H1 (cell line): ENCODE data around the gene ANAPC2.

Experiments used
- ASH2L ChIP-seq: fragments of 200-600, 300-600 bp; sonication (generic); IDR thresholded peaks from one replicate; pipeline ENCODE4 v1.7.1; 2017; ENCODE audit warnings: low read length
- CTBP2 ChIP-seq: IDR thresholded peaks from 2 replicates; pipeline ENCODE4 v1.7.0; 2011; ENCODE audit warnings: borderline replicate concordance, mild to moderate bottlenecking, moderate library complexity, mixed read lengths, low read length; ENCODE audit not compliant: insufficient read depth, insufficient read length
- EP300 ChIP-seq, 2 experiments: IDR thresholded peaks; 1 replicate in 1 of 2; 2 replicates in 1 of 2; pipeline ENCODE4 v1.6.1; 2011 to 2012; ENCODE audit warnings: low read depth in 2 of 2, low read length in 2 of 2, mild to moderate bottlenecking in 2 of 2, borderline replicate concordance in 1 of 2, inconsistent platforms in 1 of 2, moderate library complexity in 1 of 2
- GABPA ChIP-seq: IDR thresholded peaks from 2 replicates; pipeline ENCODE4 v1.6.1; 2011; ENCODE audit warnings: mild to moderate bottlenecking, low read length, moderate library complexity, borderline replicate concordance; ENCODE audit not compliant: insufficient read depth
- JUN ChIP-seq: IDR thresholded peaks from 2 replicates; pipeline ENCODE4 v1.6.1; 2011; ENCODE audit warnings: low read depth, mild to moderate bottlenecking, improper control_type of control experiment, low read length
- SP1 ChIP-seq: IDR thresholded peaks from 2 replicates; pipeline ENCODE4 v1.6.1; 2011; ENCODE audit warnings: low read depth, low read length
- TF ChIP-seq, protein P1 (sequence below), 3 experiments: IDR thresholded peaks; 1 replicate in 2 of 3; 2 replicates in 1 of 3; pipeline versions ENCODE4 v1.5.1 to v1.6.1; 2011; ENCODE audit warnings: low read length in 3 of 3, mild to moderate bottlenecking in 3 of 3, inconsistent platforms in 2 of 3, low read depth in 1 of 3, moderate library complexity in 1 of 3; ENCODE audit not compliant: insufficient read depth in 1 of 3; ENCODE audit errors: control extremely low read depth in 1 of 3

GRCh38 chr9:137230705-137231371 is 42.5 kb upstream of the ANAPC2 start, which contains the start of gene SLC34A3:
- TF ChIP-seq, protein P1, sequence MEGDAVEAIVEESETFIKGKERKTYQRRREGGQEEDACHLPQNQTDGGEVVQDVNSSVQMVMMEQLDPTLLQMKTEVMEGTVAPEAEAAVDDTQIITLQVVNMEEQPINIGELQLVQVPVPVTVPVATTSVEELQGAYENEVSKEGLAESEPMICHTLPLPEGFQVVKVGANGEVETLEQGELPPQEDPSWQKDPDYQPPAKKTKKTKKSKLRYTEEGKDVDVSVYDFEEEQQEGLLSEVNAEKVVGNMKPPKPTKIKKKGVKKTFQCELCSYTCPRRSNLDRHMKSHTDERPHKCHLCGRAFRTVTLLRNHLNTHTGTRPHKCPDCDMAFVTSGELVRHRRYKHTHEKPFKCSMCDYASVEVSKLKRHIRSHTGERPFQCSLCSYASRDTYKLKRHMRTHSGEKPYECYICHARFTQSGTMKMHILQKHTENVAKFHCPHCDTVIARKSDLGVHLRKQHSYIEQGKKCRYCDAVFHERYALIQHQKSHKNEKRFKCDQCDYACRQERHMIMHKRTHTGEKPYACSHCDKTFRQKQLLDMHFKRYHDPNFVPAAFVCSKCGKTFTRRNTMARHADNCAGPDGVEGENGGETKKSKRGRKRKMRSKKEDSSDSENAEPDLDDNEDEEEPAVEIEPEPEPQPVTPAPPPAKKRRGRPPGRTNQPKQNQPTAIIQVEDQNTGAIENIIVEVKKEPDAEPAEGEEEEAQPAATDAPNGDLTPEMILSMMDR (IDR thresholded peaks at IDR 0.05; ENCODE audit: control extremely low read depth in 1 of 3, insufficient read depth in 1 of 3, low read depth in 1 of 3, low read length in 3 of 3): no peak
- TF ChIP-seq JUN (no peak), GABPA (no peak), EP300 (IDR thresholded peaks at IDR 0.05; ENCODE audit: borderline replicate concordance in 1 of 2, low read depth in 2 of 2, low read length in 2 of 2) (no peak), ASH2L (no peak), SP1 (no peak), CTBP2 (no peak)
